GM12878 (cell line): ENCODE data around the gene IL17RE. TPM values are rescaled to one million over a fixed set of nuclear protein-coding genes. Genes with fewer than 3 reads are reported as not detected.

Source experiments
- ATAC-seq: fragments of 200-7000 bp; cut with Tn5 transposase; 3 replicates; pipeline ENCODE4 v1.9.1; 2020; ENCODE audit warnings: mild to moderate bottlenecking, moderate library complexity
- BruUV-seq: library from RNA; stranded (reverse); fragments of 400-500 nt; replicated peaks from 2 replicates; lab custom pipeline; 2021; lab: Mats Ljungman, UMichigan
- CTCF ChIA-PET: fragments of 300-600 bp; sonication (Branson Sonifier 250); formaldehyde crosslinking; extraction: SDS; loops from one replicate; lab custom pipeline; 2021; ENCODE audit warnings: inconsistent platforms; lab: Yijun Ruan, JAX
- POLR2A ChIA-PET: fragments of 350-600 bp; formaldehyde crosslinking; extraction: SDS; loops from one replicate; lab custom pipeline; 2021; ENCODE audit warnings: inconsistent platforms; lab: Charles Lee
- RAD21 ChIA-PET: fragments of 300-600 bp; sonication (Branson Sonifier 250); formaldehyde crosslinking; loops from one replicate; lab custom pipeline; 2023; ENCODE audit warnings: antibody characterized with exemption; ENCODE audit not compliant: unreplicated experiment; lab: Charles Lee
- SMC1A ChIA-PET: fragments of 300-600 bp; sonication (Branson Sonifier 250); formaldehyde crosslinking; loops from one replicate; lab custom pipeline; 2023; ENCODE audit not compliant: unreplicated experiment, uncharacterized antibody; lab: Charles Lee
- DNase-seq: peaks from one replicate; pipeline ENCODE4 v3.0.0-alpha.2; 2011; ENCODE audit warnings: low read depth, low spot score
- FAIRE-seq: peaks from 3 replicates; lab custom pipeline; 2011; peaks lifted over from hg19 to GRCh38; lab: Jason Lieb, UNC
- H2AFZ ChIP-seq: 2 replicates; pipeline ENCODE4 v1.6.0; 2011; ENCODE audit warnings: low read depth, low read length, control low read depth; ENCODE audit not compliant: control insufficient read depth
- H3K27ac ChIP-seq: 2 replicates; pipeline ENCODE4 v1.5.1; 2011; ENCODE audit warnings: control low read depth; ENCODE audit not compliant: control insufficient read depth, insufficient read depth
- H3K27me3 ChIP-seq, 2 experiments: replicated peaks in 1 of 2; 2 replicates each; pipeline versions ENCODE4 v1.6.0 to v1.6.1; 2011; ENCODE audit warnings: low read length in 1 of 2; ENCODE audit not compliant: control insufficient read depth in 2 of 2, insufficient read depth in 2 of 2
- H3K36me3 ChIP-seq, 2 experiments: 2 replicates each; pipeline ENCODE4 v1.5.1; 2011; ENCODE audit warnings: low read length in 1 of 2; ENCODE audit not compliant: control insufficient read depth in 2 of 2, insufficient read depth in 2 of 2
- H3K4me1 ChIP-seq: 2 replicates; pipeline ENCODE4 v1.6.1; 2011; ENCODE audit warnings: mild to moderate bottlenecking, low read length, moderate library complexity, mixed read lengths; ENCODE audit not compliant: control insufficient read depth, insufficient read depth
- H3K4me2 ChIP-seq: 2 replicates; pipeline ENCODE4 v1.6.0; 2011; ENCODE audit warnings: control low read depth; ENCODE audit not compliant: control insufficient read depth, insufficient read depth
- H3K4me3 ChIP-seq: fragments of 200-600 bp; sonication (generic); 2 replicates; pipeline ENCODE4 v1.5.1; 2016
- H3K79me2 ChIP-seq: 2 replicates; pipeline ENCODE4 v1.6.0; 2011; ENCODE audit warnings: low read length; ENCODE audit not compliant: control insufficient read depth, insufficient read depth
- H3K9ac ChIP-seq: 2 replicates; pipeline ENCODE4 v1.8.0; 2011; ENCODE audit warnings: low read length, control low read depth, mixed read lengths; ENCODE audit not compliant: control insufficient read depth, insufficient read depth
- H3K9me3 ChIP-seq: replicated peaks from 3 replicates; pipeline ENCODE4 v1.5.1; 2011; ENCODE audit warnings: mild to moderate bottlenecking, low read length; ENCODE audit not compliant: control insufficient read depth, insufficient read depth
- H4K20me1 ChIP-seq: 2 replicates; pipeline ENCODE4 v1.6.0; 2011; ENCODE audit not compliant: control insufficient read depth, insufficient read depth
- EP300 ChIP-seq, 2 experiments: fragments of 150-350 bp in 1 of 2; IDR thresholded peaks; 2 replicates each; pipeline ENCODE4 v1.6.1; 2011 to 2012; ENCODE audit warnings: low read depth in 2 of 2, low read length in 2 of 2, borderline replicate concordance in 1 of 2, improper control_type of control experiment in 1 of 2, inconsistent platforms in 1 of 2; ENCODE audit not compliant: control insufficient read depth in 1 of 2
- ESRRA ChIP-seq: IDR thresholded peaks from 2 replicates; pipeline ENCODE4 v1.6.1; 2012; ENCODE audit warnings: mild to moderate bottlenecking, low read length, improper control_type of control experiment
- MEF2A ChIP-seq: IDR thresholded peaks from 2 replicates; pipeline ENCODE4 v1.6.1; 2011; ENCODE audit warnings: low read depth, mild to moderate bottlenecking, low read length, moderate library complexity; ENCODE audit not compliant: insufficient read depth
- NBN ChIP-seq: fragments of 450-650 bp; IDR thresholded peaks from 2 replicates; pipeline ENCODE4 v1.6.1; 2016
- NRF1 ChIP-seq: conservative IDR thresholded peaks from 2 replicates; pipeline ENCODE4 v1.6.1; 2011; ENCODE audit warnings: mild to moderate bottlenecking, low read depth, low read length, improper control_type of control experiment
- PAX5 ChIP-seq: IDR thresholded peaks from 2 replicates; pipeline ENCODE4 v1.6.1; 2011; ENCODE audit warnings: low read depth, low read length, borderline replicate concordance
- PML ChIP-seq: IDR thresholded peaks from 2 replicates; pipeline ENCODE4 v1.6.1; 2012; ENCODE audit warnings: low read length, inconsistent platforms
- TAF1 ChIP-seq: IDR thresholded peaks from 2 replicates; pipeline ENCODE4 v1.6.1; 2011; ENCODE audit warnings: mild to moderate bottlenecking, low read depth, low read length, borderline replicate concordance
- ZZZ3 ChIP-seq: IDR thresholded peaks from 2 replicates; pipeline ENCODE4 v1.6.1; 2011; ENCODE audit warnings: low read depth; ENCODE audit not compliant: control insufficient read depth, insufficient read length
- WGBS: methylation state at CpG from one replicate; pipeline ENCODE4 v1.1.6; 2016; ENCODE audit warnings: low lambda C conversion rate; ENCODE audit not compliant: insufficient replicate concordance, insufficient coverage; ENCODE audit errors: missing lambda C conversion rate; 5-methylcytosine and 5-hydroxymethylcytosine counted together
- in situ Hi-C: fragments of 300-500 bp; cut with MboI; formaldehyde crosslinking; loops from 9 replicates; pipeline ENCODE4 v1.14.3; 2018; ENCODE audit warnings: mixed read lengths
- intact Hi-C: fragments of 100-400 bp; cut with micrococcal nuclease; formaldehyde crosslinking; loops from one replicate; pipeline ENCODE4 v1.14.2; 2022; ENCODE audit not compliant: unreplicated experiment
- polyA plus RNA-seq, 11 experiments: library from polyadenylated mRNA; depleted of rRNA in 4 of 11; unstranded in 6 of 11; stranded (reverse) in 5 of 11; fragments of >200 nt; fragmentation: Nextera tagmentation in 4 of 11; fragmentation: Illumina TruSeq in 1 of 11; extraction: Ambion mirVana in 4 of 11; extraction: Trizol in 1 of 11; gene quantifications; 1 replicate in 1 of 11; 2 replicates in 10 of 11; pipeline versions ENCODE4 v1.2.1 to v1.2.3, GENCODE V29; 2011 to 2016; ENCODE audit warnings: inconsistent platforms in 2 of 11, missing spikeins in 2 of 11, low read depth in 1 of 11
- total RNA-seq, 4 experiments: library from RNA; depleted of rRNA in 3 of 4; stranded (reverse); fragments of >200 nt in 3 of 4; fragmentation: Illumina TruSeq in 1 of 4; extraction: Trizol in 1 of 4; gene quantifications; 2 replicates each; pipeline versions ENCODE4 v1.2.1 to v1.2.3, GENCODE V29; 2013 to 2021
- TF ChIP-seq, protein P1 (sequence below): IDR thresholded peaks from 2 replicates; pipeline ENCODE4 v1.6.1; 2011; ENCODE audit warnings: borderline replicate concordance, low read depth, mild to moderate bottlenecking, moderate library complexity, low read length; ENCODE audit not compliant: insufficient read depth, poor library complexity, severe bottlenecking
- TF ChIP-seq, protein P2 (sequence below): fragments of 450-650 bp; IDR thresholded peaks from 2 replicates; pipeline ENCODE4 v1.6.1; 2016; ENCODE audit warnings: mild to moderate bottlenecking
- TF ChIP-seq, protein P3 (sequence below): fragments of 450-650 bp; IDR thresholded peaks from 2 replicates; pipeline ENCODE4 v1.6.1; 2018; ENCODE audit warnings: mild to moderate bottlenecking, low read depth, moderate library complexity; ENCODE audit not compliant: partially characterized antibody
- TF ChIP-seq, protein P4 (sequence below): IDR thresholded peaks from 2 replicates; pipeline ENCODE4 v1.6.1; 2012; ENCODE audit warnings: low read depth, low read length, improper control_type of control experiment

The IL17RE gene
- total and polyA plus RNA-seq, 10 of the 15 experiments (the other 5 are each of a cell fraction or from before 2014, with no cell fraction given): 0.04 to 0.51 (median 0.12) TPM; not detected in 2

DNA sequence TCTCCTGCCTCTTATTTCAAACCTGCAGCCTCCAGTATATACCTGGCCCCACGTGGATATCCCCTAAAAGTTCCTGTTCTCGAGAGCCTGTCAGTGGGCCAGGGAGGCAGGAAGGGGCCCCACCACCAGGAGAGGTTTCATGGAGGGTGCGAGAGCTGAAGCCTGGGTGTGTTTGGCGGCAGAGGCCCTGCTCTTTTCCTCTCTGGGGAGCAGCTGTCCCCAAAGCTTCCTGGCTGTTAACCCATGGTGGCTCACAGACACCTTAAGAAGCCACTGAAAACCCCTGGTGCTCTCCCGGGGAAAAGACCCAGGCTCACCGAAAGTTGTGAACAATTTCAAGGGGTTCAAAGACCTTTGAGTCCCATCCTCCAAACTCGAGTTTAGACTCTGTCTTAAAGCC is 48.5 kb downstream of the IL17RE start (continued):
- TF ChIP-seq, protein P1, sequence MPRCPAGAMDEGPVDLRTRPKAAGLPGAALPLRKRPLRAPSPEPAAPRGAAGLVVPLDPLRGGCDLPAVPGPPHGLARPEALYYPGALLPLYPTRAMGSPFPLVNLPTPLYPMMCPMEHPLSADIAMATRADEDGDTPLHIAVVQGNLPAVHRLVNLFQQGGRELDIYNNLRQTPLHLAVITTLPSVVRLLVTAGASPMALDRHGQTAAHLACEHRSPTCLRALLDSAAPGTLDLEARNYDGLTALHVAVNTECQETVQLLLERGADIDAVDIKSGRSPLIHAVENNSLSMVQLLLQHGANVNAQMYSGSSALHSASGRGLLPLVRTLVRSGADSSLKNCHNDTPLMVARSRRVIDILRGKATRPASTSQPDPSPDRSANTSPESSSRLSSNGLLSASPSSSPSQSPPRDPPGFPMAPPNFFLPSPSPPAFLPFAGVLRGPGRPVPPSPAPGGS: peak; percentile 54

DNA sequence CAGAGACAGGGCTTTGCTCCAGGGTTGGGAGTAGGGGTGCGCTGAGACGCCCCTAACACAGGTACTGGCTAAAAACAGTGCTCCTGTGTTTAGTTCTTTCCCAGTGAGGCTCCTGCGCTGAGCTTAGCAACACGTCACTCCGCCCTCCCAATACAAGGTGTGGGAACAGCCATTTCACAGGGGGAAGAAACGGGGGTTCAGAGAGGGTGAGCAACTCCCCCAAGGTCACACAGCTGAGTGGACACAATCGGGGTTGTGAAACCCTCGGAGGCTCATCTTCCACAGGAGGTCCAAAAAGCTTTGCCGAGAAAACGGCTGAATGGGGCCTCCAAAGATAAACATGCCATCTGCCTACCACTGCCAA is 48.9 kb downstream of the IL17RE start:
- peak overlapping the region; percentile 69 for H3K27ac ChIP-seq
- TF ChIP-seq MEF2A: no peak
- TF ChIP-seq NBN: 0 out of 2 replicates have a peak, but pooled peaks have one; percentile 28
- TF ChIP-seq, protein P2, sequence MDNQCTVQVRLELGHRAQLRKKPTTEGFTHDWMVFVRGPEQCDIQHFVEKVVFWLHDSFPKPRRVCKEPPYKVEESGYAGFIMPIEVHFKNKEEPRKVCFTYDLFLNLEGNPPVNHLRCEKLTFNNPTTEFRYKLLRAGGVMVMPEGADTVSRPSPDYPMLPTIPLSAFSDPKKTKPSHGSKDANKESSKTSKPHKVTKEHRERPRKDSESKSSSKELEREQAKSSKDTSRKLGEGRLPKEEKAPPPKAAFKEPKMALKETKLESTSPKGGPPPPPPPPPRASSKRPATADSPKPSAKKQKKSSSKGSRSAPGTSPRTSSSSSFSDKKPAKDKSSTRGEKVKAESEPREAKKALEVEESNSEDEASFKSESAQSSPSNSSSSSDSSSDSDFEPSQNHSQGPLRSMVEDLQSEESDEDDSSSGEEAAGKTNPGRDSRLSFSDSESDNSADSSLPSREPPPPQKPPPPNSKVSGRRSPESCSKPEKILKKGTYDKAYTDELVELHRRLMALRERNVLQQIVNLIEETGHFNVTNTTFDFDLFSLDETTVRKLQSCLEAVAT: no peak
- no peak for TF ChIP-seq NRF1
- no peak for TF ChIP-seq TAF1
- TF ChIP-seq EP300 (IDR thresholded peaks at IDR 0.05; ENCODE audit: borderline replicate concordance in 1 of 2, control insufficient read depth in 1 of 2, low read depth in 2 of 2, low read length in 2 of 2): no peak
- TF ChIP-seq, protein P3, sequence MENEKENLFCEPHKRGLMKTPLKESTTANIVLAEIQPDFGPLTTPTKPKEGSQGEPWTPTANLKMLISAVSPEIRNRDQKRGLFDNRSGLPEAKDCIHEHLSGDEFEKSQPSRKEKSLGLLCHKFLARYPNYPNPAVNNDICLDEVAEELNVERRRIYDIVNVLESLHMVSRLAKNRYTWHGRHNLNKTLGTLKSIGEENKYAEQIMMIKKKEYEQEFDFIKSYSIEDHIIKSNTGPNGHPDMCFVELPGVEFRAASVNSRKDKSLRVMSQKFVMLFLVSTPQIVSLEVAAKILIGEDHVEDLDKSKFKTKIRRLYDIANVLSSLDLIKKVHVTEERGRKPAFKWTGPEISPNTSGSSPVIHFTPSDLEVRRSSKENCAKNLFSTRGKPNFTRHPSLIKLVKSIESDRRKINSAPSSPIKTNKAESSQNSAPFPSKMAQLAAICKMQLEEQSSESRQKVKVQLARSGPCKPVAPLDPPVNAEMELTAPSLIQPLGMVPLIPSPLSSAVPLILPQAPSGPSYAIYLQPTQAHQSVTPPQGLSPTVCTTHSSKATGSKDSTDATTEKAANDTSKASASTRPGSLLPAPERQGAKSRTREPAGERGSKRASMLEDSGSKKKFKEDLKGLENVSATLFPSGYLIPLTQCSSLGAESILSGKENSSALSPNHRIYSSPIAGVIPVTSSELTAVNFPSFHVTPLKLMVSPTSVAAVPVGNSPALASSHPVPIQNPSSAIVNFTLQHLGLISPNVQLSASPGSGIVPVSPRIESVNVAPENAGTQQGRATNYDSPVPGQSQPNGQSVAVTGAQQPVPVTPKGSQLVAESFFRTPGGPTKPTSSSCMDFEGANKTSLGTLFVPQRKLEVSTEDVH: no peak
- TF ChIP-seq ESRRA: peak; percentile 59; the same call in 1 of the 2 replicates
- no peak for TF ChIP-seq PAX5
- TF ChIP-seq, protein P1: no peak
- TF ChIP-seq PML: peak; percentile 64; the same call in 1 of the 2 replicates
- TF ChIP-seq ZZZ3: no peak
- TF ChIP-seq, protein P4, sequence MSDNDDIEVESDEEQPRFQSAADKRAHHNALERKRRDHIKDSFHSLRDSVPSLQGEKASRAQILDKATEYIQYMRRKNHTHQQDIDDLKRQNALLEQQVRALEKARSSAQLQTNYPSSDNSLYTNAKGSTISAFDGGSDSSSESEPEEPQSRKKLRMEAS: no peak

More for the DNA sequence above, 48.9 kb downstream of the IL17RE start:
- H3K36me3 ChIP-seq: peaks cover 0 to 4% of the 10 kb centered on the region in 2 experiments; a peak in 2 of 4 replicates
- no peaks in the 10 kb centered on the region for H3K27me3 ChIP-seq
- WGBS: 0% methylated on average over 10 of the region's 10 CpGs
- H2AFZ ChIP-seq: peak overlapping the region; percentile 92
- DNase-seq (no peak), FAIRE-seq (no peak), ATAC-seq (peak; percentile 48)
- no peaks in the 10 kb centered on the region for H3K79me2 ChIP-seq
- H3K9me3 ChIP-seq: no peaks in the 10 kb centered on the region
- intact Hi-C loops (loop anchor here (2.0 to 10.0 kb wide), 2 partner anchors 19 to 273 kb away; partner anchors contain the start of gene CRELD1), in situ Hi-C loops (no loop called here)
- H3K4me2 ChIP-seq: peak overlapping the region; percentile 96
- ChIA-PET CTCF (interaction anchor here (1.9 to 5.8 kb wide), 2 partner anchors 17 to 19 kb away, joined by 5 to 29 read pairs; partner anchors contain the start of gene CRELD1), RAD21 (interaction anchor here (1.0 to 5.2 kb wide), 3 partner anchors 17 to 36 kb away, joined by 3 to 24 read pairs (median 7); partner anchors contain the start of gene CRELD1), SMC1A (interaction anchor here (0.6 to 2.3 kb wide), 4 partner anchors 16 to 72 kb away, joined by 3 to 16 read pairs (median 8); partner anchors contain the start of gene CRELD1), POLR2A (interaction anchor here (1.0 to 2.3 kb wide), 7 partner anchors 9 to 241 kb away, joined by 3 to 11 read pairs (median 4); partner anchors contain the start of genes CRELD1, EMC3 and FANCD2)
- peak overlapping the region; percentile 72 for H3K9ac ChIP-seq
- no TSS peak for BruUV-seq
- H3K4me3 ChIP-seq: peak overlapping the region; percentile 82
- H3K4me1 ChIP-seq: peaks cover 3% of the 10 kb centered on the region; the same call in 1 of the 2 replicates
- no peaks in the 10 kb centered on the region for H4K20me1 ChIP-seq
